Spleen (tissue), 7 donors: ENCODE results near the gene TMEM45A.

Experiments used
- CTCF ChIP-seq, 11 experiments: fragments of 200-600 bp in 7 of 11; fragments of 450-650 bp in 4 of 11; sonication (generic) in 4 of 11; IDR thresholded peaks in 8 of 11; conservative IDR thresholded peaks in 3 of 11; 1 replicate in 7 of 11; 2 replicates in 4 of 11; pipeline versions ENCODE4 v1.4.0 to v1.8.0; 2016 to 2021; ENCODE audit warnings: antibody characterized with exemption in 11 of 11, inconsistent platforms in 4 of 11, mild to moderate bottlenecking in 1 of 11
- POLR2A ChIP-seq, 3 donors: fragments of 450-650 bp; IDR thresholded peaks; one replicate each; pipeline ENCODE4 v1.5.1; 2017; ENCODE audit warnings: antibody characterized with exemption in 3 of 3, mild to moderate bottlenecking in 1 of 3
- donor health status: DM: no; HTN: no; CAD: no; lungs with moderate emphysema.
- donor health status: DM: no; HTN: no; CAD: no.
- donor health status: DM: no; HTN: no; CAD: no.

DNA sequence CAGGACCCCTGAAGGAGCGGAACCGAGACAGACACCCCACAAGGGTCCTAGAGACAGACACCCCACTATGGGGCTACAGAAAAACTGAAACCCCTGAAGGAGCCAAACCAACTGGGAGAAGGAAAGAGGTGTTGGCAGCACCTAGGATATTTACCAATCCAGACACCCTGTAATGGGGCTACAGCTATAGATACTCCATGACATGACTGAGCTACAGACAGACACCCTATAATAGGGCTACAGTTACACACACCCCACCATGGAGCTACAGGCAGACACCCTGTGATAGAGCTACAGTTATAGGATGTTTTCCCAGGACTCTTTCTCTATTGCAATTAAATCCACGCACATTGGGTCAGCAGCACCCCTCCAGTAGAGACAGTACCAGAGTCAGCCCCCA is 94.4 kb downstream of the TMEM45A start:
- TF ChIP-seq CTCF (IDR thresholded peaks at IDR 0.05 in 8 of 11, conservative IDR thresholded peaks at IDR 0.05 in 3 of 11): no peak
- no peak for TF ChIP-seq POLR2A (IDR thresholded peaks at IDR 0.05)
